COR-L47 (cell line): Measurements from ENCODE around the gene CLEC2L.

ENCODE experiments used
- DNase-seq: peaks from one replicate; lab custom pipeline; 2025; lab: John Stamatoyannopoulos, UW

Gene CLEC2L

GRCh38 chr7:139575338-139575680, 51.8 kb downstream of the CLEC2L start:
- no peak for DNase-seq

DNA sequence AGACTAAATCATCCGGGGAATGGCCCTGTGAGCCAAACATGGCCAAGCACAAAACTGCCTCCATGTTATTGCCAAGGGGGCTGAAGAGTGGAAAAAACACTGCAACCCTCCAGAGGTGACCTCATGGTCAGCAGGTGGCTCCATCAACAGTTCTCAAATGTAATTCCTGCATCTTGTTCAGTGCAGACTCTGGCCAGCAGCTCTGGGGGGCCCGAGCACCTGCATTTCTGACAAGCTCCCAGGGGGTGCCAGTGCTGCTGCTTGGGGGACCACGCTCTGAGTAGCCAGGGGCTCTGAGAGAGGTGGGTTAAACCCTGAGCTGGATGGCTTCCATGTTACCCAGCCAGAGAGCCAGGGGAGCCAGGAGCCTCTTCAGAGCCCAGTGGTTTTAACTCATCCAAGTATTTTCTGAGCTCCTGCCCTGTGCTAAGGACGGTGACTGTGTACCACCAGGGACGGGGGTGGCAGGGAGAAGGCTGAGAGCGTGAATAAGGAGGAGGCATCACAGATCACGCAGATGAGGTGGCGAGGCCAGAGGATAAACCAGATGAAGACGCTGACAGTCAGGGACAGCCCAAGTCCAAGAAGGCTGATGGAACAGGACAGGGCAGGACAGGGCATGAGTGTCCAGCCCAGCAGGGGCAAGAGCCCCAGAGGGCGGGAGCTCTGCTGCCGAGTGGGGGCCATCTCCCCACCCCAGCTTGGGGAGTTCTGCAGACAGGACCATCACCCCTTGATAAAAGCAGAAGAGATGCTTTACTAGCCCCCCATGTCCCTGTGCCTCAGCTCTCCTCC, 52.9 kb downstream of the CLEC2L start:
- no peak for DNase-seq

DNA sequence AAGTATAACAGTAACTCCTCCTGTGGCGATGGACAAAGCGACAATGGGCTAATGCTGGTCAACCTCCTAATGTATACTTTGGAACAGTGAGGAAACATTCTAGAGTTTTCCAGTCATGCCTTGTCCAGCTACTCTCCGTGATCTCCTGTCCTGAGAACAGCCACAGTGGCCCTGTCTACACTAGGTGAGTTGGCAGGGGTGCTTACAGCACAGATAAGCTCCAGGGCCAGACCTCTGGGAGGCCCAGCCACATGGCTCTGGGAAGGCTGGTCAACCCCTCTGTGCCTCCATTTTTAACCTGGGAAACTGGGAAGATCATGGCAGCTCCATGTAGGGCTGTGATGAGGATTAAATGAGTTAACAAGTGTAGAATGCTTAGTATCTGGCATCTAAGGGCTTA, 57.0 kb downstream of the CLEC2L start:
- DNase-seq, result no peak

- DNase-seq, result no peak
These were observed 58.7 kb downstream of the CLEC2L start for GRCh38 chr7:139582130-139582650.

- no peak for DNase-seq
These were observed 59.2 kb downstream of the CLEC2L start for GRCh38 chr7:139582671-139583155.

DNA sequence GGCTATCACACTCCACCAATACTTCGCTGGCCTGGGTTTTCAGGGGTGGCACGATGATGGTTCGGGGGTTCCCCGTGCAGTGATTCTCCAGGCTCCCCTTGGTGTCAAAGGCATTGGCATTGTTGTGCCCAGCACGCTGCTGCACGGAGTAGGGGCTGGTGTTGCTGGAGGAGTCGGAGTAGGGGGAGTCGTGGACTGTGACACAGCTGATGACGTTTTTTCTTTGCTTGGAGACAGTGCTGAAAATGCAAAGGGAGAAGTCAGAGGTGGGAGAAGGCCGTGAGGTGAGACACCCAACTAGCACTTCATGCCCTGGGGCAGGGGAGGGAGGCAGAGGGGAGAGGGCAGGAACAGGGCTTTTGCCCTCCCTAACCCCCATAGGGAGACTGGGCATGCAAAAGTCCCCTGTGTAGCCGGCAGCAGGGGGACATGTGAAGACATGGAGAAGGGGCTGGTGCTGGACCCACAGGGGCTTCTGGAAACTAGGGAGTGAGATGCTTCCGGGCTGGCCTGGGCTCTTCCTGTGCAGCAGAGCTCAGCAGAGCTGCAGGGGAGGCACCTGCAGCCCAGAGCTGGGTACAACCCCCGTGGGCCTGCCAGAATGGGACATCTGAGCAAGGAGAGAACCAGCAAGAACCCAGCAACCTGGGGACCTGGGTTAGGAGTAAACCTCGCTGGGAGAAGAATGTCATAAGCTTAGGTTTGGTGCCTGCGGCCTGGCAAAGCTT, 60.5 kb downstream of the CLEC2L start:
- DNase-seq, result no peak

GRCh38 chr7:139585042-139585441, 61.6 kb downstream of the CLEC2L start:
- no peak for DNase-seq

DNA sequence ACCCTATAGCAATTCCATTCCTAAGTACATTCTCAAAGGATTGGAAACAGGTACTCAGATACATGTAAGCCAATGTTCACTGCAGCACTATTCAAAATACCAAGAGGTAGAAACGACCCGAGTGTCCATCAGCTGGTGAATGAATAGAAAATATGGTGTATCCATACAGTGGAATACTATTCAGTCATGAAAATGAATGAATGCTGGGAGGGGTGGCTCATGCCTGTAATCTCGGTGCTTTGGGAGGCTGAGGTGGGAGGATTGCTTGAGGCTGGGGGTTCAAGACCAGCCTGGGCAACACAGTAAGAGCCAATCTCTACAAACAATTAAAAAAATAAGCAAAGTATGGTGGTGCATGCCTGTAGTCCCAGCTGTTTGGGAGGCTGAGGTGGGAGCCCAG, 62.8 kb downstream of the CLEC2L start:
- no peak for DNase-seq

- no peak for DNase-seq
These were observed 64.0 kb downstream of the CLEC2L start for GRCh38 chr7:139587535-139587934.

DNA sequence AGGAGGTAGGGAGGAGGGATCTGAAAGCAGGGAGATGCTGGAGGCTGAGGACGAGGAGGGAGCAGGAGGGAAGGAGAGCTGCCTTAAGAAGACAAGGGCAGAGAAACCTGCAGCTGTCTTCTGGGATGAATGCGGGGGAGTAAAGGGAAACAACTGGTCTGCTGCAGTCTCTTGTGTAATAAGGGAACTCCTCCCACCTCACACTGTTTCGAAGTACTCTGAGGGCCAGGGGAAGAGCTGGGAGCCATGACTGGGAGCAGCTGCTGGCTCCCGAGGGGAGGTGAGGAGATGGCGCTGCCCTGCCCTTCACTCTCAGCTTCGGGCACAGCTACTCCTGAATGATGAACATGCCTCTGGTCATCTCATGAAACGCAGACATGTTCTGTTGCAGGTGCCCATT, 65.1 kb downstream of the CLEC2L start:
- DNase-seq, result no peak

DNA sequence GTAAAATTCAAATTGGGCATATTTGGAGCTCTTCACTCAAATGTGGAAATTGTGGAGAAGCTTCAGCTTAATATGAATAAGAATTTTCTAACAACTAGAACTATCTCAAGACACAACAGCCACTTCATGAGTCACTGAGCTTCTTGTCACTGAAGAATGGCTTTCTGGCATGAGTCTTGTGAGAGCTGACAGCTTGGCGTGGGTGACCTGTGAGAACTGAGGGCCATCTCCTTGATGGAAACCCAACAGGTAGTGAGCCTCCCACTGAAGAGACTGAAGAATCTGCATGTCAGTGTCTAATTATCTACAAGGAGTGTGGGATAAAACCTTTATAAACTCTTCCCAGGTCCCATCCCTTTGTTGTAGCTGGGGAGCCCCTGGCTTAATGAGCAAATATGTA, 66.0 kb downstream of the CLEC2L start:
- no peak for DNase-seq

DNA sequence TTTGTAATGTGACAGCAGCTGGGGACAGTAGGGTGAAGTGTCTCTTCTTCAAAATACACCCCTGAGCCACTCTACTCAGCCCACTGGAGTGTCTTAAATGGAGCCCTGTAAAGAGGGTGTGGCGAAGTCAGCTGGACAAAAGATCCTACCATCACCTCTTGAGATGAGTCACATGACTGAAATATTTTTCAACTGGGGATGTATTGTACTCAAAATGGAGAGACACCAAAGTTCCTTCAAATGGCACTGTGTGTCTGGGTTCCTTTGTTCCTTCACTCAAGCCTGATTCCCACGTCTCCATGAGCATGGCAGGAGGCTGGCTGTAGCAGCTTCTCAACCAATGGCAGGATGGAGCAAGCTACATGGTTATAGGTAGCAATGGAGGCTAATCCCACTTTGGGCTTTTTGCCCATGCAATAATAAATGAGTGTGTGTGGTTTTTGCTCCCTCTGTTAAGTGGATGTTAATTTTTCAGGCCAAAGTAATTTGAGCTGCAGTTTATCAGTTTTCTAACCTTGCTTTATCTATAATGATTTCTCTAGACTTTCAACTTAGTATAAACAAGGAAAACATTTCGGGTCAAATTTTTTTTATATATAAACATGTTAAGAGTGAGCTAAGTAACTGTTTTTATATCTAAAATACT, 68.2 kb downstream of the CLEC2L start:
- no peak for DNase-seq

GRCh38 chr7:139592801-139593461, 69.4 kb downstream of the CLEC2L start:
- DNase-seq, result no peak

DNA sequence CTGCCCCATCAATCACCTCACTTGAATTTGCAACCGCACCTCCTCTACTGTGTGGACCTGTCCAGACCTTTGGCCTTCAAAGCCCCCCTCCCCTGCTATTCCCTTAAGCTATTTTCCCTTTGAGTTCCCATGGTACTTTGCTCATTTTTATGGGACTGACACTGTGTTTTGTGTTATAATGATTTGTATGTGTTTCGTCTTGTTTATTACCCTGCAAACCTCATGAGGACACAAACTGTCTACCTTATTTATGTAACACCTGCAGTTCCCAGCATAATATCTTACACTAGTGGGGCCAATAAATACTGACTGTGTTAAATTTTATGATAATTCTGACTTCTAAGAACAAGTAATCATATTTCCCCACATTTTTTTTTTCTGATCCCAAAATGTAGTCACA, 70.6 kb downstream of the CLEC2L start:
- no peak for DNase-seq
